RPMI8226 (cell line): ENCODE results near the gene GSTA3.

ENCODE experiments used
- DNase-seq: peaks from one replicate; pipeline ENCODE4 v3.0.0-alpha.2; 2015

GSTA3 gene

GRCh38 chr6:52849137-52849536 lies 60.4 kb downstream of the GSTA3 start:
- no peak for DNase-seq
